HepG2 (cell line): ENCODE data around the gene PLEKHG5. TPM values are rescaled to one million over a fixed set of nuclear protein-coding genes. Genes with fewer than 3 reads are reported as not detected.

Experiments
- ATAC-seq: fragments of 200-7000 bp; cut with Tn5 transposase; 3 replicates; pipeline ENCODE4 v1.9.1; 2020; ENCODE audit warnings: mild to moderate bottlenecking, moderate library complexity
- BruUV-seq: library from RNA; stranded (reverse); fragments of 400-500 nt; replicated peaks from 2 replicates; lab custom pipeline; 2021; lab: Mats Ljungman, UMichigan
- CTCF ChIA-PET: fragments of 300-600 bp; formaldehyde crosslinking; extraction: SDS; loops from one replicate; lab custom pipeline; 2021; ENCODE audit warnings: low total read pairs, inconsistent platforms, low intra/inter-chr PET ratio; lab: Yijun Ruan, JAX
- POLR2A ChIA-PET: fragments of 350-600 bp; sonication (Branson Sonifier 250); formaldehyde crosslinking; loops from one replicate; lab custom pipeline; 2020; ENCODE audit warnings: antibody characterized with exemption, inconsistent platforms; lab: Yijun Ruan, JAX
- DNase-seq: peaks from one replicate; pipeline ENCODE4 v3.0.0-alpha.2; 2015; ENCODE audit warnings: low spot score
- FAIRE-seq: peaks from 3 replicates; lab custom pipeline; 2011; peaks lifted over from hg19 to GRCh38; lab: Jason Lieb, UNC
- H2AFZ ChIP-seq: one replicate; pipeline ENCODE4 v1.6.1; 2011; ENCODE audit warnings: low read length, inconsistent platforms
- H3K27ac ChIP-seq: fragments of 300-600 bp; 3 replicates; pipeline ENCODE4 v1.8.0; 2011; ENCODE audit warnings: mixed run types, mild to moderate bottlenecking, mixed read lengths, low read length, inconsistent platforms; ENCODE audit not compliant: insufficient read depth; ENCODE audit errors: extremely low read length
- H3K27me3 ChIP-seq, 2 experiments: fragments of 200-600 bp in 1 of 2; 2 replicates in 1 of 2; 3 replicates in 1 of 2; pipeline versions ENCODE4 v1.6.0 to v1.8.0; 2011; ENCODE audit warnings: low read length in 2 of 2, mild to moderate bottlenecking in 2 of 2, moderate library complexity in 2 of 2, inconsistent platforms in 1 of 2; ENCODE audit not compliant: insufficient read depth in 2 of 2, control insufficient read depth in 1 of 2
- H3K36me3 ChIP-seq, 2 experiments: fragments of 200-600 bp in 1 of 2; replicated peaks in 1 of 2; 2 replicates in 1 of 2; 3 replicates in 1 of 2; pipeline versions ENCODE4 v1.5.1 to v1.8.0; 2011; ENCODE audit warnings: low read length in 2 of 2, inconsistent platforms in 1 of 2; ENCODE audit not compliant: insufficient read depth in 2 of 2, control insufficient read depth in 1 of 2
- H3K4me1 ChIP-seq: 2 replicates; pipeline ENCODE4 v1.5.1; 2012; ENCODE audit warnings: low read length, inconsistent platforms; ENCODE audit not compliant: insufficient read depth
- H3K4me2 ChIP-seq: 2 replicates; pipeline ENCODE4 v1.6.0; 2011; ENCODE audit warnings: low read depth, low read length, inconsistent platforms
- H3K4me3 ChIP-seq, 3 experiments: fragments of 200-600 bp in 1 of 3; sonication (generic), shearing (Covaris generic) in 1 of 3; replicated peaks in 1 of 3; 2 replicates each; pipeline ENCODE4 v1.5.1; 2011 to 2016; ENCODE audit warnings: low read length in 3 of 3, inconsistent platforms in 2 of 3, low read depth in 2 of 3, mild to moderate bottlenecking in 2 of 3, control low read depth in 1 of 3, mixed read lengths in 1 of 3; ENCODE audit not compliant: insufficient read depth in 1 of 3
- H3K79me2 ChIP-seq: one replicate; pipeline ENCODE4 v1.6.1; 2011; ENCODE audit warnings: low read length, inconsistent platforms; ENCODE audit not compliant: insufficient read depth
- H3K9ac ChIP-seq: 2 replicates; pipeline ENCODE4 v1.6.0; 2011; ENCODE audit warnings: mild to moderate bottlenecking, low read depth, low read length, inconsistent platforms; ENCODE audit not compliant: insufficient read depth
- H3K9me3 ChIP-seq: 2 replicates; pipeline ENCODE4 v1.5.1; 2012; ENCODE audit warnings: mild to moderate bottlenecking, low read length
- H4K20me1 ChIP-seq: 2 replicates; pipeline ENCODE4 v1.6.0; 2011; ENCODE audit warnings: inconsistent platforms, mild to moderate bottlenecking, low read length, moderate library complexity; ENCODE audit not compliant: insufficient read depth
- CEBPB ChIP-seq: IDR thresholded peaks from 2 replicates; pipeline ENCODE4 v1.6.1; 2011; ENCODE audit warnings: low read depth, low read length, improper control_type of control experiment, borderline replicate concordance
- GABPA ChIP-seq, 2 experiments: IDR thresholded peaks; 2 replicates each; pipeline ENCODE4 v1.6.1; 2011 to 2016; ENCODE audit warnings: low read depth in 2 of 2, low read length in 1 of 2, missing biosample characterization in 1 of 2, missing genetic modification characterization in 1 of 2
- KDM1A ChIP-seq: IDR thresholded peaks from 2 replicates; pipeline ENCODE4 v1.6.1; 2016; ENCODE audit warnings: missing compliant biosample characterization
- KDM5B ChIP-seq: sonication (generic); formaldehyde crosslinking; IDR thresholded peaks from 2 replicates; pipeline ENCODE4 v1.4.0; 2020; ENCODE audit warnings: missing genetic modification reagents, mild to moderate bottlenecking, borderline replicate concordance
- MED8 ChIP-seq: sonication (generic); formaldehyde crosslinking; IDR thresholded peaks from 2 replicates; pipeline ENCODE4 v1.8.1; 2023; ENCODE audit warnings: mild to moderate bottlenecking, missing genetic modification reagents; ENCODE audit not compliant: insufficient replicate concordance
- ZNF33B ChIP-seq: sonication (generic); formaldehyde crosslinking; IDR thresholded peaks from 2 replicates; pipeline ENCODE4 v1.5.1; 2020; ENCODE audit warnings: mild to moderate bottlenecking, missing genetic modification reagents
- ZNF772 ChIP-seq: sonication (generic); formaldehyde crosslinking; IDR thresholded peaks from 2 replicates; pipeline ENCODE4 v1.5.0; 2020; ENCODE audit warnings: mild to moderate bottlenecking, missing genetic modification reagents
- WGBS: methylation state at CpG from one replicate; pipeline ENCODE4 v1.1.6; 2017; ENCODE audit warnings: low lambda C conversion rate; 5-methylcytosine and 5-hydroxymethylcytosine counted together
- in situ Hi-C: cut with HindIII; loops from 2 replicates; pipeline ENCODE4 v1.10.0; 2017; ENCODE audit warnings: low pct_unique_long_range_greater_than_20kb; ENCODE audit not compliant: extremely low pct_ligation_motif_present
- intact Hi-C: fragments of 100-400 bp; cut with micrococcal nuclease; formaldehyde crosslinking; loops from one replicate; pipeline ENCODE4 v1.10.0; 2022; ENCODE audit not compliant: unreplicated experiment
- polyA plus RNA-seq, 8 experiments: library from polyadenylated mRNA; depleted of rRNA in 3 of 8; stranded (reverse) in 7 of 8; unstranded in 1 of 8; fragments of >200 nt; fragmentation: Illumina TruSeq in 4 of 8; extraction: Trizol in 4 of 8; gene quantifications; 2 replicates each; pipeline versions ENCODE4 v1.2.1 to v1.2.3, GENCODE V29; 2011 to 2016; ENCODE audit warnings: low read depth in 4 of 8, missing spikeins in 1 of 8, mixed read lengths in 1 of 8; ENCODE audit not compliant: insufficient read depth in 1 of 8
- total RNA-seq, 5 experiments: library from RNA; depleted of rRNA; stranded (reverse); fragments of >200 nt; fragmentation: Illumina TruSeq; extraction: Trizol; gene quantifications; 2 replicates each; pipeline ENCODE4 v1.2.3, GENCODE V29; 2016; ENCODE audit warnings: low read depth in 1 of 5
- TF ChIP-seq, protein P1 (sequence below): sonication (generic); formaldehyde crosslinking; IDR thresholded peaks from 2 replicates; pipeline ENCODE4 v1.4.0; 2020; ENCODE audit warnings: missing genetic modification reagents
- TF ChIP-seq, protein P2 (sequence below): IDR thresholded peaks from 2 replicates; pipeline ENCODE4 v1.4.0; 2020; ENCODE audit warnings: mild to moderate bottlenecking, missing genetic modification reagents

PLEKHG5 gene
- total and polyA plus RNA-seq, 2 of the 13 experiments (the other 11 are each of a cell fraction or from before 2014, with no cell fraction given), result 1.9 to 3.5 TPM

DNA sequence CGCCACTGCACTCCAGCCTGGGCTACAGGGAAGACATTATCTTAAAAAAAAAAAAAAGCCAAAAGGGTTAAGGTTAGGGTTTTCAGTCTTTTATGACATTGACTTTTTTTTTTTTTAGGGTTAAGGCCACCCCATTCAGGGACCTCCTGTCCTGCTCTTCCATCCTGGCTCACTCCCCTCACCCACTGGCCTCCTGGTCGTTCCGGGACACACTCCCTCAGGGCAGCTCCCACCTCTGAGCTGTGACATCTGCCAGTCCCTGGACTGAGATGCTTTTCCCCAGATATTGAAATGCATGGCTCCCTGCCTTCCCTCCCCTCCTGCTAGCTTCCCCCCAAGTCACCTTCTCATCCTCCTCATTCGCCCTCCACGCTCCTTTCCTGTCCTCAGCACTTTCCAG, 9.6 kb downstream of the PLEKHG5 start:
- no peak overlapping the region for H3K4me3 ChIP-seq
- no peaks in the 10 kb centered on the region for H3K9me3 ChIP-seq
- no peak for DNase-seq
- no peaks in the 10 kb centered on the region for H3K36me3 ChIP-seq
- intact Hi-C loops, result no loop called here
- in situ Hi-C loops, result loop anchor here (5.0 to 25.0 kb wide), 2 partner anchors 45 to 730 kb away; no protein-coding TSS in a partner anchor
- H4K20me1 ChIP-seq, result no peaks in the 10 kb centered on the region
- WGBS, result 71% methylated on average over 5 of the region's 5 CpGs
- H3K9ac ChIP-seq, result no peak overlapping the region
- no peaks in the 10 kb centered on the region for H3K79me2 ChIP-seq
- H2AFZ ChIP-seq, result no peak overlapping the region
- 0 out of 5 replicates have a peak, but pooled peaks cover 0 to 3% of the 10 kb centered on the region in 2 experiments for H3K27me3 ChIP-seq
- TF ChIP-seq, protein P1, sequence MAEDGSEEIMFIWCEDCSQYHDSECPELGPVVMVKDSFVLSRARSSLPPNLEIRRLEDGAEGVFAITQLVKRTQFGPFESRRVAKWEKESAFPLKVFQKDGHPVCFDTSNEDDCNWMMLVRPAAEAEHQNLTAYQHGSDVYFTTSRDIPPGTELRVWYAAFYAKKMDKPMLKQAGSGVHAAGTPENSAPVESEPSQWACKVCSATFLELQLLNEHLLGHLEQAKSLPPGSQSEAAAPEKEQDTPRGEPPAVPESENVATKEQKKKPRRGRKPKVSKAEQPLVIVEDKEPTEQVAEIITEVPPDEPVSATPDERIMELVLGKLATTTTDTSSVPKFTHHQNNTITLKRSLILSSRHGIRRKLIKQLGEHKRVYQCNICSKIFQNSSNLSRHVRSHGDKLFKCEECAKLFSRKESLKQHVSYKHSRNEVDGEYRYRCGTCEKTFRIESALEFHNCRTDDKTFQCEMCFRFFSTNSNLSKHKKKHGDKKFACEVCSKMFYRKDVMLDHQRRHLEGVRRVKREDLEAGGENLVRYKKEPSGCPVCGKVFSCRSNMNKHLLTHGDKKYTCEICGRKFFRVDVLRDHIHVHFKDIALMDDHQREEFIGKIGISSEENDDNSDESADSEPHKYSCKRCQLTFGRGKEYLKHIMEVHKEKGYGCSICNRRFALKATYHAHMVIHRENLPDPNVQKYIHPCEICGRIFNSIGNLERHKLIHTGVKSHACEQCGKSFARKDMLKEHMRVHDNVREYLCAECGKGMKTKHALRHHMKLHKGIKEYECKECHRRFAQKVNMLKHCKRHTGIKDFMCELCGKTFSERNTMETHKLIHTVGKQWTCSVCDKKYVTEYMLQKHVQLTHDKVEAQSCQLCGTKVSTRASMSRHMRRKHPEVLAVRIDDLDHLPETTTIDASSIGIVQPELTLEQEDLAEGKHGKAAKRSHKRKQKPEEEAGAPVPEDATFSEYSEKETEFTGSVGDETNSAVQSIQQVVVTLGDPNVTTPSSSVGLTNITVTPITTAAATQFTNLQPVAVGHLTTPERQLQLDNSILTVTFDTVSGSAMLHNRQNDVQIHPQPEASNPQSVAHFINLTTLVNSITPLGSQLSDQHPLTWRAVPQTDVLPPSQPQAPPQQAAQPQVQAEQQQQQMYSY (CRISPR knock-in tag), result no peak
- TF ChIP-seq, protein P2, sequence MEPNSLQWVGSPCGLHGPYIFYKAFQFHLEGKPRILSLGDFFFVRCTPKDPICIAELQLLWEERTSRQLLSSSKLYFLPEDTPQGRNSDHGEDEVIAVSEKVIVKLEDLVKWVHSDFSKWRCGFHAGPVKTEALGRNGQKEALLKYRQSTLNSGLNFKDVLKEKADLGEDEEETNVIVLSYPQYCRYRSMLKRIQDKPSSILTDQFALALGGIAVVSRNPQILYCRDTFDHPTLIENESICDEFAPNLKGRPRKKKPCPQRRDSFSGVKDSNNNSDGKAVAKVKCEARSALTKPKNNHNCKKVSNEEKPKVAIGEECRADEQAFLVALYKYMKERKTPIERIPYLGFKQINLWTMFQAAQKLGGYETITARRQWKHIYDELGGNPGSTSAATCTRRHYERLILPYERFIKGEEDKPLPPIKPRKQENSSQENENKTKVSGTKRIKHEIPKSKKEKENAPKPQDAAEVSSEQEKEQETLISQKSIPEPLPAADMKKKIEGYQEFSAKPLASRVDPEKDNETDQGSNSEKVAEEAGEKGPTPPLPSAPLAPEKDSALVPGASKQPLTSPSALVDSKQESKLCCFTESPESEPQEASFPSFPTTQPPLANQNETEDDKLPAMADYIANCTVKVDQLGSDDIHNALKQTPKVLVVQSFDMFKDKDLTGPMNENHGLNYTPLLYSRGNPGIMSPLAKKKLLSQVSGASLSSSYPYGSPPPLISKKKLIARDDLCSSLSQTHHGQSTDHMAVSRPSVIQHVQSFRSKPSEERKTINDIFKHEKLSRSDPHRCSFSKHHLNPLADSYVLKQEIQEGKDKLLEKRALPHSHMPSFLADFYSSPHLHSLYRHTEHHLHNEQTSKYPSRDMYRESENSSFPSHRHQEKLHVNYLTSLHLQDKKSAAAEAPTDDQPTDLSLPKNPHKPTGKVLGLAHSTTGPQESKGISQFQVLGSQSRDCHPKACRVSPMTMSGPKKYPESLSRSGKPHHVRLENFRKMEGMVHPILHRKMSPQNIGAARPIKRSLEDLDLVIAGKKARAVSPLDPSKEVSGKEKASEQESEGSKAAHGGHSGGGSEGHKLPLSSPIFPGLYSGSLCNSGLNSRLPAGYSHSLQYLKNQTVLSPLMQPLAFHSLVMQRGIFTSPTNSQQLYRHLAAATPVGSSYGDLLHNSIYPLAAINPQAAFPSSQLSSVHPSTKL, result no peak
- TF ChIP-seq KDM5B (no peak), MED8 (CRISPR knock-in tag) (no peak), ZNF772 (no peak), KDM1A (CRISPR knock-in tag) (no peak), CEBPB (no peak), ZNF33B (CRISPR knock-in tag) (no peak), GABPA (IDR thresholded peaks at IDR 0.05; ENCODE audit: low read depth, low read length) (no peak), GABPA (CRISPR knock-in tag; IDR thresholded peaks at IDR 0.05; ENCODE audit: low read depth) (no peak)
- no peak for FAIRE-seq
- no peak for ATAC-seq
- no peak overlapping the region for H3K4me2 ChIP-seq
- no peak overlapping the region for H3K27ac ChIP-seq
- CTCF ChIA-PET, result no interaction called here
- peaks cover 17% of the 10 kb centered on the region for H3K4me1 ChIP-seq
- POLR2A ChIA-PET, result no interaction called here
- no TSS peak for BruUV-seq
